HG03354 (cell line): ENCODE data around the gene NFATC4.
A peak's percentile ranks its signal among the peaks of the same experiment; 100 is the strongest.
"Not testable (repeated sequence)": the region's sequence is repeated elsewhere in the genome, so short reads cannot be mapped to it uniquely, and the experiment has no call there.

Source experiments
- ATAC-seq: cut with Tn5 transposase; IDR thresholded peaks from one replicate; pipeline ENCODE4 v1.9.1; 2021; ENCODE audit warnings: mild to moderate bottlenecking; ENCODE audit not compliant: unreplicated experiment, poor library complexity, severe bottlenecking

NFATC4 gene

GRCh38 chr14:24367514-24368211 lies at the start of gene NFATC4:
Gene NFATC4 (plus strand): TSS chr14:24368184. CDS start chr14:24368341, 157 bp downstream.
- peak; percentile 21 for ATAC-seq

GRCh38 chr14:24321212-24321975 lies 46.6 kb upstream of the NFATC4 start:
- ATAC-seq: no peak

- ATAC-seq: no peak
These were observed 45.3 kb upstream of the NFATC4 start for GRCh38 chr14:24322672-24323071.

GRCh38 chr14:24323341-24323740 lies 44.6 kb upstream of the NFATC4 start:
- no peak for ATAC-seq

- ATAC-seq: no peak
These were observed 44.0 kb upstream of the NFATC4 start for GRCh38 chr14:24324024-24324423.

GRCh38 chr14:24325041-24325530 lies 42.9 kb upstream of the NFATC4 start:
- no peak for ATAC-seq

GRCh38 chr14:24325963-24326362 lies 42.0 kb upstream of the NFATC4 start:
- no peak for ATAC-seq

GRCh38 chr14:24327303-24327702 lies 40.7 kb upstream of the NFATC4 start:
- no peak for ATAC-seq

- not testable (repeated sequence) for ATAC-seq
These were observed 40.1 kb upstream of the NFATC4 start for GRCh38 chr14:24327914-24328313.

- ATAC-seq: no peak
These were observed 38.8 kb upstream of the NFATC4 start for GRCh38 chr14:24329073-24329663.

GRCh38 chr14:24329736-24330135 lies 38.2 kb upstream of the NFATC4 start:
- ATAC-seq: no peak

- no peak for ATAC-seq
These were observed 36.9 kb upstream of the NFATC4 start for GRCh38 chr14:24330973-24331674.

GRCh38 chr14:24331731-24332267 lies 36.2 kb upstream of the NFATC4 start:
- ATAC-seq: peak; percentile 2

- peak; percentile 88 for ATAC-seq
These were observed 35.6 kb upstream of the NFATC4 start for GRCh38 chr14:24332268-24332993.

- no peak for ATAC-seq
These were observed 33.3 kb upstream of the NFATC4 start, which contains the start of gene ADCY4 for GRCh38 chr14:24334431-24335291. Gene ADCY4 (minus strand): TSS chr14:24335071. CDS start chr14:24334652, 419 bp downstream.

- ATAC-seq: no peak
These were observed 32.4 kb upstream of the NFATC4 start for GRCh38 chr14:24335461-24336171.

GRCh38 chr14:24337144-24337823 lies 30.7 kb upstream of the NFATC4 start:
- no peak for ATAC-seq
